Smooth muscle cell of the umbilical artery (primary cell): ENCODE results near the gene PIWIL1. TPM values are rescaled to one million over a fixed set of nuclear protein-coding genes. Genes with fewer than 3 reads are reported as not detected.

Source experiments
- total RNA-seq: library from RNA; depleted of rRNA; stranded (reverse); fragments of >200 nt; gene quantifications from 2 replicates; pipeline ENCODE4 v1.2.3, GENCODE V29; 2014

The PIWIL1 gene
- total RNA-seq = not detected in 2 replicates

GRCh38 chr12:130337488-130338303 is at the start of gene PIWIL1:
PIWIL1 (plus strand) TSS chr12:130337887; CDS start chr12:130342592, 4,705 bp downstream.

Other genes starting within 250 kb of the PIWIL1 start
- not detected in 2 replicates for gene FZD10, start 175.4 kb upstream of the PIWIL1 start, total RNA-seq